Neural crest cell (in vitro differentiated cells): Measurements from ENCODE around the gene WDR27. TPM values are rescaled to one million over a fixed set of nuclear protein-coding genes. Genes with fewer than 3 reads are reported as not detected.

Experiments used
- DNase-seq: peaks from one replicate; pipeline ENCODE4 v3.0.0; 2021; ENCODE audit warnings: low read depth, mixed read lengths, low spot score
- H3K27ac Mint-ChIP-seq: one replicate; pipeline ENCODE4 v1.8.0; 2021; ENCODE audit warnings: mild to moderate bottlenecking, mixed read lengths; ENCODE audit not compliant: unreplicated experiment
- H3K27me3 Mint-ChIP-seq: 2 replicates; pipeline ENCODE4 v1.8.0; 2021; ENCODE audit warnings: low read depth, mild to moderate bottlenecking, mixed read lengths
- H3K36me3 Mint-ChIP-seq: 2 replicates; pipeline ENCODE4 v1.8.0; 2021; ENCODE audit warnings: low read depth, mild to moderate bottlenecking, mixed read lengths
- H3K4me1 Mint-ChIP-seq: 2 replicates; pipeline ENCODE4 v1.8.0; 2021; ENCODE audit warnings: mixed read lengths
- H3K4me3 Mint-ChIP-seq: one replicate; pipeline ENCODE4 v1.8.0; 2021; ENCODE audit warnings: mild to moderate bottlenecking, mixed read lengths
- H3K9me3 Mint-ChIP-seq: 2 replicates; pipeline ENCODE4 v1.8.0; 2021; ENCODE audit warnings: mixed read lengths
- total RNA-seq: library from RNA; stranded (reverse); gene quantifications from 2 replicates; pipeline ENCODE4 v1.2.1, GENCODE V29; 2021
- TF ChIP-seq, protein P1 (sequence below): fragments of 200-600 bp; sonication (generic); conservative IDR thresholded peaks from 2 replicates; pipeline ENCODE4 v1.5.0; 2021; ENCODE audit warnings: antibody characterized with exemption, mild to moderate bottlenecking

The WDR27 gene
- total RNA-seq, 1 donor from 2014 or later, result 103 TPM

DNA sequence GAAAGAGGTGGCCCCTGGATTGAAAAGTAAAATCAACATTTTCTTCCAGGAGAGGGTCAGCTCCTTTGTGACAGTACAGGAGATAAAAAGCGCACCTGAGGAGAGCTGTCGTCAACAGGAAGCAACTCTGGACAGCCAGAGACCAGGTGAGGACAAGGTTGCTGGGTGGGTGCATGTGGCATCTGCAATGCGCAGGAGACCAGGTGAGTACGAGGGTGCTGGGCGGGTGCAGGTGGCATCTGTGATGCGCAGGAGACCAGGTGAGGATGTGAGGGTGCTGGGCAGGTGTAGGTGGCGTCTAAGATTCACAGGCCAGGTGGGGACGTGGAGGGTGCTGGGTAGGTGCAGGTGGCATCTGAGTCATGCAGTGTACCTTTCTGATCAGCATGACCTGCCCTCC, 38.4 kb downstream of the WDR27 start:
- TF ChIP-seq, protein P1, sequence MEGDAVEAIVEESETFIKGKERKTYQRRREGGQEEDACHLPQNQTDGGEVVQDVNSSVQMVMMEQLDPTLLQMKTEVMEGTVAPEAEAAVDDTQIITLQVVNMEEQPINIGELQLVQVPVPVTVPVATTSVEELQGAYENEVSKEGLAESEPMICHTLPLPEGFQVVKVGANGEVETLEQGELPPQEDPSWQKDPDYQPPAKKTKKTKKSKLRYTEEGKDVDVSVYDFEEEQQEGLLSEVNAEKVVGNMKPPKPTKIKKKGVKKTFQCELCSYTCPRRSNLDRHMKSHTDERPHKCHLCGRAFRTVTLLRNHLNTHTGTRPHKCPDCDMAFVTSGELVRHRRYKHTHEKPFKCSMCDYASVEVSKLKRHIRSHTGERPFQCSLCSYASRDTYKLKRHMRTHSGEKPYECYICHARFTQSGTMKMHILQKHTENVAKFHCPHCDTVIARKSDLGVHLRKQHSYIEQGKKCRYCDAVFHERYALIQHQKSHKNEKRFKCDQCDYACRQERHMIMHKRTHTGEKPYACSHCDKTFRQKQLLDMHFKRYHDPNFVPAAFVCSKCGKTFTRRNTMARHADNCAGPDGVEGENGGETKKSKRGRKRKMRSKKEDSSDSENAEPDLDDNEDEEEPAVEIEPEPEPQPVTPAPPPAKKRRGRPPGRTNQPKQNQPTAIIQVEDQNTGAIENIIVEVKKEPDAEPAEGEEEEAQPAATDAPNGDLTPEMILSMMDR, result no peak
- DNase-seq, result no peak
- peaks cover 25% of the 10 kb centered on the region for H3K36me3 Mint-ChIP-seq
- peaks cover 3% of the 10 kb centered on the region for H3K4me1 Mint-ChIP-seq
- no peaks in the 10 kb centered on the region for H3K9me3 Mint-ChIP-seq
- no peaks in the 10 kb centered on the region for H3K27me3 Mint-ChIP-seq
- H3K27ac Mint-ChIP-seq, result no peak overlapping the region
- H3K4me3 Mint-ChIP-seq, result no peak overlapping the region

DNA sequence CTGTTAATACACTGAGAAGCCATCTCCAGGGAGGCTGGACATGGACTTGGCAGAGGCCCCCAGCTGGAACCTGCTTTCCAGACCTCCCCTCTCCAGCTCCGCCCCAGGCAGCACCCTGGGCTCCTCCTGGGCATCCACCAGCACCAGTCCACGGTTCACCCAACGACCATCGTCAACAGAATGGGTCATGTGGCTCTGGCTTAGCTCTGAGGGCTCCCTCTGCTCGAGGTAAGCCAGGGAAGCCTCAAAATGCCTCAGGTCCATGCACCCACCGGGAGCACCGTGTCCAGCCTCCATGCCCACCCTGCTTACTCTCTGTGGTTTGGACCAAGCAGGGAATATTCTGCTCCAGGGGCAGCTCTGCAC, 40.5 kb downstream of the WDR27 start:
- TF ChIP-seq, protein P1, result no peak
- Mint-ChIP-seq H3K36me3 (peaks cover 28% of the 10 kb centered on the region), H3K4me3 (no peak overlapping the region), H3K4me1 (peaks cover 14% of the 10 kb centered on the region), H3K27ac (no peak overlapping the region), H3K9me3 (no peaks in the 10 kb centered on the region), H3K27me3 (no peaks in the 10 kb centered on the region)
- DNase-seq, result no peak

DNA sequence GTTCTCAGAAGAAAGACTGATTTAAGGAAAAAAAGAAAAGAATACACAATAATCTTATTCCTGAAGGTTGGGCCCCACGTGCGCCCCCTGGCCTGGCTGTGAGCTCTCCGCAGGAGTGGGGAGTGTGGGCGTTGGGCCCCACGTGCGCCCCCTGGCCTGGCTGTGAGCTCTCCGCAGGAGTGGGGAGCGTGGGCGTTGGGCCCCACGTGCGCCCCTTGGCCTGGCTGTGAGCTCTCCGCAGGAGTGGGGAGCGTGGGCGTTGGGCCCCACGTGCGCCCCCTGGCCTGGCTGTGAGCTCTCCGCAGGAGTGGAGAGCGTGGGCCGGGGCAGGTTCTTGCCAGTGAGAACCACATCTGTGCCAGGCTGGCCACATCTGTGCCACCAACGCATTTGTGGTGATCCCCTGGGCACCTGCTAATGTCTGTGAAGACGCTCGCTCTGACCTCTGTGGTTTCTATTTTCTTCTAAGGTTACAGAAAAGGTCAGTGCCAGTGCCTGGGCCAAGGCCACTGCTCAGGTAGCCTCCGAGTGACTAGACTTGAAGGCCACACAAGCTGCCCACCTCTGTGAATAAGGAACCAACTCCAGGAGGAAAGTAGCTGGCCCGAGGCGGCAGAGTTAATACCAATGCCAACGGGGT, 41.0 kb downstream of the WDR27 start:
- peaks cover 19% of the 10 kb centered on the region for H3K4me1 Mint-ChIP-seq
- H3K4me3 Mint-ChIP-seq, result no peak overlapping the region
- no peaks in the 10 kb centered on the region for H3K9me3 Mint-ChIP-seq
- no peak for DNase-seq
- H3K27ac Mint-ChIP-seq, result no peak overlapping the region
- H3K36me3 Mint-ChIP-seq, result peaks cover 30% of the 10 kb centered on the region
- no peaks in the 10 kb centered on the region for H3K27me3 Mint-ChIP-seq
- TF ChIP-seq, protein P1, result no peak

DNA sequence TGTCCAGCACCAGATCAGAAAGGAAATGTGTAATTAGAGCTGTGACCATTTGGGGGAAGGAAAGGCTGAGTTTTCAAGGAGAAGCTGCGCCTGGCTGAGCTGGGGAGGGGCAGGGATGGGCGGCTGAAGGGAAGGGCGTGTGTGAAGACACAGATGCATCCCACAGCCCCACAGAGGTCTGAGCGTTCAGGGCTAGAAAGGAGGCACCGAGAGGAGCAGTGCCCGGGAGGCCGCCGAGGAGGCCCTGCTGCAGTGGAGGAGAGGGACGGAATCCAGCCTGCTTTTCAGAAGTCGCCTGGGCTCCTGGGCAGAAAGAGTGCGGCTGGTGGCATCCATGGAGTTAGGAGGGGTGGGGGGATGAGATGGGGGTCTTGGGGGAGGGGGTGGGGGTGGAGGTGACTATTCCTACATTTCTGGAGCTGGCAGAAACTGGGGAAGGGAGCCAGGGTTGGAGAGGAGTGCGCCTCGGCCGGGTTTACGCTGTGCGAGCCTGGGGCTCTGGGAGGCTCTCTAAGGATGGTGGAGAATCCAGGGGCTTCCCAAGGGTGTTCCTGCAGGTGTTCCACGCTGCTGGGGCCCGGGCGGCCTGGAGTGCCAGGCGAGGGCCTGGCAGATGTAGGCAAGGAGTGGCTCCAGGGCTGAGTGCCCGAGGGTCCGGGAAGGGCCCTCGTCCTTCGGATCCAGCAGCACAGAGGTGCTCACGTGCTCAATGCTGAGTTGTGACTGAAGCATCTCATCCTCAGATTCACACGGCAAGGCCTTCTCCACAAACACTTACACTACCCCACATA, 41.8 kb downstream of the WDR27 start:
- Mint-ChIP-seq H3K27ac (peak overlapping the region; percentile 50), H3K27me3 (no peaks in the 10 kb centered on the region), H3K4me1 (peaks cover 25% of the 10 kb centered on the region), H3K9me3 (no peaks in the 10 kb centered on the region), H3K4me3 (no peak overlapping the region), H3K36me3 (peaks cover 33% of the 10 kb centered on the region)
- TF ChIP-seq, protein P1, result no peak
- DNase-seq, result no peak

DNA sequence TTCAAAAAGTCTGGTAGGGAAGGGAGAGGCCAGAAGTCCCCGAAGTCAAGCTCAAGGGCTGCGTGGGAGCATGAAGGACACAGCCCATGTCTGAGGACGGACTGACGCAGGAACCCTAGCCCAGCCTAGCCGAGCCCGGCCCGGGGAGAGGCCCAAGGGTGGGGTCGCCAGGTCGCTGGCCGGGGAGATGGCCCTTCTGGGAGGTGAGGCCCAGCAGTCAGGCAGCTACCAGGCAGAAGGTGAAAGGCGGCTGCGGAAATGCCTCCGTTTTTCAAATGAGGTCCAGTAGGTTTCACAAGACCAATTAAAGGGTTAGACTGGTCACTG, 44.6 kb downstream of the WDR27 start:
- no peaks in the 10 kb centered on the region for H3K27me3 Mint-ChIP-seq
- H3K4me1 Mint-ChIP-seq, result peaks cover 32% of the 10 kb centered on the region
- no peak for DNase-seq
- H3K36me3 Mint-ChIP-seq, result peaks cover 28% of the 10 kb centered on the region
- peak overlapping the region; percentile 59 for H3K4me3 Mint-ChIP-seq
- TF ChIP-seq, protein P1, result no peak
- H3K9me3 Mint-ChIP-seq, result no peaks in the 10 kb centered on the region
- peak overlapping the region; percentile 89 for H3K27ac Mint-ChIP-seq
